GDM1 (cell line): ENCODE data around the gene SLC17A9.
"Not testable (repeated sequence)": the region's sequence is repeated elsewhere in the genome, so short reads cannot be mapped to it uniquely, and the experiment has no call there.

Experiments
- DNase-seq: peaks from one replicate; lab custom pipeline; 2025; lab: John Stamatoyannopoulos, UW

Gene SLC17A9

DNA sequence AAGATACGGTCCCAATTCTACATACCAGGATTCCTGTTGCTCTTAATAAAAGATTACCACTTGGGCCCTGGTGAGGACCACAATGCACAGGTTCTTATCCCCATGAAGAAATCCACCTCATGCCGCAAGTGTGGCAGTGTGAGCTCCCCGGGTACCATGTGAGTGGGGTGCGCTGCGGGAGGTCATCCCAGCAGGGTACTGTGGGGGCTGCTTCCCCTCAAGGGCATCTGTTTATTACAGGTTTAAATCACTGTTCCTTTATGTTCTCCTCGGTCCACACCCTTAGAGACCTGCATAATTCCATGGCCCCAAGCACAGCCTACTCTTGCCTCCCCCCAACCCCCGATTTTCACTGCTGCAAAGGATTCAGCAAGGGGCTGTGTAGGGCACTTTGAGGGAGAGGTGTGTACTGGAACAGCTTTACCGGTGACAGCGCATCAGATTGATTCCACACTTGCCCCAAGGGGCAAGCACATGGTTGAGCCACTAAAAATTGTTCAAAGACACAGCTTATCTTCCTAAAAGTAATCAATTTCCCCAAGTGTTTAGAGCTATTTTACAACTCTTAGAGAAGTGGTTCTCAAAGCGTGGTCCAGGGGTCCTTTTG lies 32.4 kb upstream of the SLC17A9 start:
- DNase-seq = no peak

DNA sequence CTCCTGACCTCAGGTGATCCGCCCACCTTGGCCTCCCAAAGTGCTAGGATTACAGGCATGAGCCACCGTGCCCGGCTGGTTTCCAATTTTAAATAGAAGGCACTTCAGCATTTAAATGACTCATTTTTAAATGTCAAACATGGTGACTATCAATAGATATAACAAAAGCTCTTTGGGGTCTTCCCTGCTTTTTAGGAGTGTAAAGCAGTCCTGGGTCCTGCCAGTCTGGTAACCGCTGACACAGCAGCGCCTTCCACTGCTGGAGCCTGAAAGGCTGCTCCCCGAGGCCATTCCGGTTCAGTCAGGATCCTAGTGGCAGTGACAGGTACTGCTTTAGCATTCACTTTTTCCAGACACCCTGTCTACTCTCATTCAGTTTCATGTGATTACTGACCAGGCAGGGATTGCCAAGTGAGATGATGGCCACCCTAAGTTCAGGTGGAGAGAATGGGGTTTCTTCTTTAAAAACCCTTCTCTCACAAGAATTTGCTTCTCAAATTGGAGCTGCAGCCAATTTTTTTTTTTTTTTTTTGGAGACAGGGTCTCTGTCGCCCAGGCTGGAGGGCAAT lies 31.3 kb upstream of the SLC17A9 start:
- peak; percentile 35 for DNase-seq

DNA sequence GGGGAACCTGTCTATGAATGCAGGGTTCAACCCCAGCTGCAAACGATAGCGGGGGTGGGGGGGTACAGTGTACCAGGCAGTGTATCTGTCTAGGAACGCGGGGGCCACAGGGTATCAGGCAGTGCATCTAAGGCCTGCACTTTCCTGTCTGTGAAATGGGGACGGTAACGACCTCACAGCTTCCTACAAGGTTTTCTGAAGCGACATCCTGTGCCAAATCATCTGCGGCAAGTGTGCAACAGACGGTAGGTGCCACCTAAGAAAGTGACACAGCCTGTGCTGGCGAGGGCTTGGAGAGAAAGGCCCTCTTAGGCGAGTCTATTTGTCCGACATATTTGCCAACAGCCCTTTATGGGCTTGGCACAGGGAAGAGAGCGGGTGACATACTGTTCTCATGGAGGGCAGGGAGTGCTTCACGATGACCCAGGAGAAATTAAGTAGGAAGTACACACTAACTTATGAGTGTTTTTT lies 30.0 kb upstream of the SLC17A9 start:
- DNase-seq = no peak

DNA sequence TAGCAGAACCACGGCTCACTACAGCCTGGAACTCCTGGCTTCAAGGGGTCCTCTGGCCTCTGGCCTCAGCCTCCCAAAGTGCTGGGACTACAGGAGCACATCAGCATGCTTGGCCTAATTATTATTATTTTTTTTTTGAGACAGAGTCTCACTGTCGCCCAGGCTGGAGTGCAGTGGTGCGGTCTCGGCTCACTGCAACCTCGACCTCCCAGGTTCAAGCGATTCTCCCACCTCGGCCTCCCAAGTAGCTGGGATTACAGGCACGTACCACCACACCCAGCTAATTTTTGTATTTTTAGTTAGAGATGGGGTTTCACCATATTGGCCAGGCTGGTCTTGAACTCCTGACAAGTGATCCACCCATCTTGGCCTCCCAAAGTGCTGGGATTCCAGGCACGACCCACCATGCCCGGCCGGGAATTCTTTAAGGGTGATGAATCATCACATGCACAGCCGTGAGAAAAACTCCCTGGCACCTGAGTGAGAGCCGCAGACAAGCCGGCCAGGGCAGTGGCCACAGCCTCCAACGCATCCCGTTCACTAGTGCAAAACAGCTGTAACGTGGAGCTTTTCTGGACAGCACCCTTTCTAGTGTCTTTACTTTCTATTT lies 29.3 kb upstream of the SLC17A9 start:
- DNase-seq = not testable (repeated sequence)

DNA sequence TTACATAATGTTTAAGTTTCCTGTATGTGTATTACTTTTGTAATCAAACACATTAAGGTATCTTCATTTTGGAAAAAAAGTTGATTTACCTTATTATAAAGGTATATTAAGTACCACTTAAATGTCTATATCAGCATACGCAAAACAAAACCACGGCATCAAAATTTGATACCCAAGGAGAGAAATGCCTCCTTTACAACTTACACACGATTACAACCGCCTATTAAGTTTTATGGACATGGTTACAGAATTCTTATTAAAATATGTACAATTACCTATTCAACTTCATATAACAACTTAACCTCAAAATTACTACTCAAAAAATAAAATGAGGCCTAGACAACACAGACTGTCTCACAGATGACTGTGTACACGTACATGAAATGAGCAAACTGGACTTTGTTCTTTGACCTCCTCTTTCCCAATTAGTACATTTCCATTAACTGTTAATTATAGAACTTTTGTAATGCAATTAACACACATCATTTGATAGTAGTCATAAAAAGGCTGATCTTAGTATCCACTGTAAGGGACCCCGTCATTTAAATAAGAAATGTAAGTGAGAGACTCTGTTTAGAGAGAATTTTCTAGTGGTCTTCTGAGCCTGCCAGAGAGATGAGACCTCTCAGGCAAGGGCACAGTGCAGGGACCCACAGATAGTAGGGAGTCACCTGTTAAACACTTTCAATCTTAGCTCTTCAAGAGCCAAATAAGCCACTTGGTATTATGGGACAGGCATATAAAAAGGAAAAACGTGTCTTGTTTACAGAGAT lies 28.7 kb upstream of the SLC17A9 start:
- no peak for DNase-seq

DNA sequence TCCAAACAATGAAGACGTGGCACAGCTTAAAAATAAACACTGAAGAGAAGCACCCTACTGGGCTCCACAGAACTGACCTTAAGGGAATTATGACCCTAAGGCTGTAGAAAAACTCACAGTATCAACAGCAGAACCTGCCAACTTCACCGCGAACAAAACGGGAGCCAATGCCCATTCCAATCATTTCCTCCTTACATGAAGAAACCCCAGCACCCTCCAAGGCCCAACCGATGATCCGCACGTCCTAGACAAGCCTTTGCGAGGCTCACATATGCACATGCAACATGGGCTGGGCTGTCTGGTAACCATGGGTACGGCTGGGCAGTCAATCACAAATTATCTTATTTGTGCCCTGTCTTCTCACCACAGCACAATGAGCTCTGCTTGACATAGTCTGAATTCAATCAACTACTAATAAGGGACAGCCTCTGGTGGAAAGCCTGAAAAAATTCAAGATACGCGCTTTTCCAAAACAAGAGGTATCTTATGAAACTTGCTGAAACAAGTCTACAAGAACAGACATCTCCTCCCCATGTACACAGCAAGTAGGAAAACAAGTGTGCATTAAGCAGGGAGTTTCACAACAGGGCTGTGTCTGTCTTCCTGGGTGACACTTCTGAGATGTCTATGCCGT lies 27.9 kb upstream of the SLC17A9 start:
- no peak for DNase-seq

DNA sequence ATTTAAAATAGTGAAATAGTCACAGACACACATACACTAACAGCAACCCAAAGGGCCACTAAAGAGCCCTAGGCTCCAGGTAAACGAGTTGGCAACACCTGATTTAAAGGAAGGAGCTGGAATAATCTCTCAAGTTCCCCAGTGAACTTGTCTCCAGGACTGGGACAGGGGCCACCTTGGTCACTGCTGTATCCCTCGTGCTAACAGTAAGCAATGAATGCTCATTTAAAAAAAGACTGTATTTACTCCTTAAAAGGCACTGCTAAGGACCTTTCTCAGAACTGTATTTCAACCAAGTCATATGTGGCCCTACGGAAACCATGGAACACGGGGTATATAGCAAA lies 27.5 kb upstream of the SLC17A9 start:
- DNase-seq = no peak

DNA sequence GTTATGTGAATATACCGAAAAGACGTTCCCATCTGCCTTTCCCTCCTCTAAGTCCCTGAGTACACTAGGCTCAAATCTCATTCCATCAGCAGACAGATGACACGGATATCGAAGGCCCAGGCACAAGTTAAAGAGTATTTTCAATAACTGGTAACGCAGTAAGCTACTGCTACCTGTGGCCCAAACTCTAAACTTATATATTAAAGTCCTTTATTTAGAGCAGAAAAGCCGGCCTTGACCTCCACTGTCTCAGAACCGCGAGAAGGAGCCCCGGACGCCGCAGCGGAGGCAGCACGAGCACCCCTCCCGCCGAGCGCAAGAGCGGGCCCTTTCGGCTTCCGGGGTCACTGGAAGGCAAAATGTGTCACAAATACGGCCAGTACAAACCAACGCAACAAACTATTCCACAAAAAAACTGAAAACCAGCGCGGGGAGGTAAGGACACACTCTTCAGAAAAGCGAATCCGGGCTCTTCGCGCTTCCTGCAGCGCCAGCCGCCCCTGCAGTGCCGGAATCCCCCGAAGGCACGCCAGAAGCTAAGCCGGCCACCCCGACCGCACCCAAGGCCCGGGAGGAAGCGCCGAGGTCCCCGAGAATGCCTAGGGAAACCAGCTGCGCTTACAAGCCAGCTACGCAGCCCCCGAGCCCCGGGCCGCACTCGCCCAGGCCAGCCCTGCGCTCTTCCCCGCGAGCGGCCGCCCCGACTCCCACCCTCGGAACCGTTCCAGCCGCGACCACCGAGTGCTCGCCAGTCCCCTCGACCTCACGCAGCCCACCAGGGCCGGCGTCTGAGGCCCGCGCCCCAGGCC lies 26.9 kb upstream of the SLC17A9 start:
- no peak for DNase-seq

DNA sequence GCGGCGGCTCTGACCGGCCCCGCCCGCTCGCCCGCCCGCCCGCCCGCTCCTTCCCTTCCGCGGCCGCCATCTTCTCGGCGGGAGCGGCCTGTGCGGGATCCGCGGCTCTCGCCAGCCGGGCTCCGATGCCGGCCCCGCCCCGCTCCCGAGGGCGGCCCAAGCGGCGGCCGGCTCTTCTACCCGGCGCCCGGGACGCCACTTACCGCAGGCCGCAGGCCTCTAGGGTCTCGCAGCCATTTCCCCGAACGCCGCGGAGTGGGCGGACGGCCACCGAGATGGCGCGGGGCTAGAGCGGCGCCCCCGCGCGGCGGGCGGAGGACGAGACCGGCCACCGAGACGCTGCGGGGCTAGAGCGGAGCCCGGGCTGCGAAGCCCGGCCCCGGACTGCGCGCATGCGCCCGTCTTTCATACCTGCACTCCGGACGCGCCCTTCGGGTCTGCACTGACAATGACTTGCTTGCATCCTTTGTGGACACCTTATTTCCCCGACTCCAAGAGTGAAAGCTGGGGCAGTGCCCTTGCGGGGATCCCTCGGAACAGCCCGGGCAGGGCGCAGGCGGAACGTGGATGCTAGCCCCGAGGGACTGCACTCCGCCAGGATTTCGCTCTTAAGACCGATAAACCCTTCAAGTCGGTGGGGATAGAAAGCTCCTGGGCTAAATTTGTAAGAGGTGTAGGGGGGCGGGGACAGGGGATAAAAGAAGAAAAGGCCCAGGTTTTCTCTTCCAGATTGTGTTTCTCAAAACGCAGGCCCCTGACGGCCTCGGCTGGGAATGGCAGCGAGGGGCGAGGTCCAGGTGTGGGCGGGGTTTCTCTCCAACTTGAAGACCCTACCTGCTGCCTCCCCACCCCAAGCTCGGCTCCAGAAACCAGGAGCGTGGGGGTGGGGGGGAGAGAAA lies 26.0 kb upstream of the SLC17A9 start, which contains the start of gene DIDO1:
DIDO1 (minus strand) TSS at position 277 of the 899 bp plus-strand sequence.
- DNase-seq = peak; percentile 80

DNA sequence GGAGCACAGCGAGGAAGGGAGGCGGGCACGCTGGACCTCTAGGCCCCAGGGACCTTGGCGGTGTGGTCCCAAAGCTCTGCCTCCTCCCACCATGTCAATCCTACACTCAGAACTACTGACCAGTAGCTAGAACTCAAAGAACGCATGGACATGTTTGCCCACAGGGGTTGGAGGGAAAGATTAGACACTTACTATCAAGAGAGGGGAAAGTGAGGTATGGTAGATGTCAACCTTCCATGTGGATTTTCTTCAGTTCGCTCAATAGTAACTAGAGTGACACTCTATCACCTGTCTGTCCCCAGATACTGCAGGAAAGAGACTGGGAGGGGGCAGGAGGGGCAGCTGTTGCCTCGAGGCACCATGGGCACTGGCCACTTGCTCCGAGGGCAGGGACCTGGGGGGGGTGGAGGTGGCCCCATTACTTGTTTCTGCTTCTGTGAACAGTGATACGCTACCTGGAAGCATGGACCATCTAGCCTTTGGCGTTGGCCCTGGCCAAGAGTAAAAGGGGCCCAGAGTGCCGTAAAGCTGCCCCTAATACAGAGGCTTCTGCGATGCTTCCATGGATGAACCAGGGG lies 25.3 kb upstream of the SLC17A9 start:
- no peak for DNase-seq

DNA sequence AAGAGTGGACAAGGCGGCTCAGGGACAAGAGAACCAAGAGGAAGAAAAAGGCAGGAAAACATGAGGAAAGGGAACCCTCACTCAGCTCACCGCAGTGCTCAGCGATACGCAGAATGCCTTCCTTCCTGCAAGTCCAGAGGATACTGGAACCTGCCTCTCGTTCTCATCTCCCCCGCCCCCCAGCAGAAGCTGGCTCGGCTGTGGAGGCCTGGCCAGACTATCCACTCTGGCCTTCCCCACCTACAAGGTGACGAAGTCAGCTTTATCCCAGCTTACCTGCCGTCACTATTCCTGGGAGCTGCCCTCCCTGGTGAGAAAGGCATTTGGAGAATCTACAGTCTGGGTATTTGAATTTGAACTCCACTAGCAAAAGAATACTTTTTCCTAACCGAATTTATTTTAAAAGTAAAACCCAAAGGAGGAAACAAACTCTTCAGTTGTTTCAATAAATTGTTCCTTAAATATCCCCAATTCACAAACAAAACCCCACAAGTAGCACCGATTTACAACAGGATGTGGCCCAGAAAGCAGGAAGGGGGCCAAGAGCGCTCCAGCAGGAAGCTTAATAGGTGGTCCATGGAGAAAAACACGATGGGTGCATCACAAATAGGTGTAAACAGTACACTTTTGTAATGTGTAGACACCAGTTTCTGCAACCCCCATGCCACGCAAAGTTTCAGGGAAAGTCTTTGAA lies 24.1 kb upstream of the SLC17A9 start:
- DNase-seq = peak; percentile 19

DNA sequence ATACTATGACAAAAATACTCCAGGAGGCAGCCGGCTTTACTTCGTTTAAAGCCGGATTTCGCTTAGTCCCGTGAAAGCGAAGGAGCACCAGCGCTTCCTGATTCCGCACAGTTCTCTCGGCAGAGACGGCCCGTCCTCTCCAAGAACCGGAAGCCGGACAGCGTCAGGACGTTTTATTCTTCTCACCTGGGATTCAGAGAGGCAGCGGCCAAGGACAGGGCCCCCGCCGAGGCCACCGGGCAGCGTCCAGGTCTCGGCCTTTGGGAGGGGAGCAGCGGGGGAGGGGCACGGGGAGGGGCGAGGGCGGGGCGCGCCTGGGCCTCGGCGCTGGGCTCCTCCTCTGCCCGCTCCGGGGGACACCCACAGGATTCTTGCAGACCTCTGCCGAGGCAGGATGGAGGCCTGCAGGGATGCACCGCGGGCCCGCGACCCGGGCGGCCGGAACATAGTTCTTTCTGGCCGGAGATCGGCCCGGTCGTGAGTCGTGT lies 23.4 kb upstream of the SLC17A9 start:
- peak; percentile 28 for DNase-seq

DNA sequence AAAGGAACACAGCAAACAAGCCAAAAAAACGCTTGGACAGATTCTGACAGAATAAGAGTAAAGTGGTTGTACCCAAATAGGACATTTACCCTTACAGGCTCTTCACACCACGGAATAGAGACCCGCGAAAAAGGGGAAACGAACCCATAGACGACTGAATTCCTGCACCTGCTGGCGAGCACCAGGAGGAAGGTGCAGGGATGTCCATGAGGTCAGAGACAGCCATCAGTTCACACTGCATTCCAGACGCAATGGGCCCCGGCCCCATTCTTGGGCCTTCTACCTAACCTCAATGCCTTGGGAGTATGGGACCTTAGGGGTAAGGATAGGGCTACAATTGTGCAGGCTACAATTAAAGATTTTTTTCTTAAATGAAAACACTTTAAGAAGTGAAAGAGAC lies 21.0 kb upstream of the SLC17A9 start:
- DNase-seq = no peak

DNA sequence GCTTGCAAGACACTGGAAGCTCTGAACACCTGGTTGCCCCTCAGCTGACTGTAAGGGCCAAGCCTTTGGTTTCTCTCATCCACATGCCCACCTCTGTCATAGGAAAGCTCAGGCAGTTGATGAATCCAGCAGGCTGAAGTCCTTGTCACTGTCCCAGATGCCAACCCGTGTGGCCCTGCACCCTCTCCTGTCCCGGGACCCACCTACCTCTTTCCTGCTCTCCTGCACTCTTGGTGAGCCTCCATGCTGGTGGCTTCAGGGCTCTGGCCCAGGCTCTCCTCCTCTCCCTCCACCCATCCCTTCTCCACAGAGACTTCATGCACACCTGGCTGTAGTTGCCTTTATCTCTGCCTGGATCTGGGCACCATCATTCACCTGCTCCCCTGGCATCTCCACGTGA lies 18.5 kb upstream of the SLC17A9 start:
- no peak for DNase-seq

DNA sequence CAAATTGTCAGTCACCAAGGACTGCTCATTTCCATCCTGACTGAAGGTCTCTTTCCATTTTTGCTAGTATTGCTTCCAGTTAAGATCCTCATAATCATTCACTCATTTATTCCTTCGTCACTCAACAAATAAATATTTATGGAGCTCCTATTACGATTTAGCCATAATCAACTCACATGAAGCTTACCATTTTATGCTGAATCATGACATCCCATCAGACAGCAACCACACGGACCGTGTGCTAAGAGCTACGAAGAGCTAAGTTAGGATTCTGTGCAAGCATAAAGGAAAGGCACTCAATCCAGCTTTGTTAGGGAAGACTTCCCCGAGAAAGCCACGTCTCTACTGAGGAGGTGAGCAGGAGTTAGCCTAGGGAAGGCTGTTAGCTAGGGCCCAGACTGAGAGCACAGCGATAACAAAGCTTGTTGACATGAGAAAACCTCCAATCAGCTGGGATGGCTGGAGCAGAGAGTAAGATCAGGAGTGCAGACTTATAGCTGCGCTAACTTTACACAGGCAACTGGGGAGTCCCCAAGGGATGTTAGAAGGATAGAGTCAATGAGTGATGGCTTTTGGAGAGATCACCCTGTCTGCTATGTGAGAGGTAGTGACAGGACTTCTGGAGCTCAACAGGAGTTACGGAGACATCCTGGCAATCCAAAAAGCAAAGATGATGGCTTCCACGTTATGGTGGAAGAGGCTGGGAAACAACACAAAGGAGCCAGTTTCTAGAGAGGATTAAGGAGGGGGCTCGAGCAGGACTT lies 17.1 kb upstream of the SLC17A9 start:
- DNase-seq = no peak

DNA sequence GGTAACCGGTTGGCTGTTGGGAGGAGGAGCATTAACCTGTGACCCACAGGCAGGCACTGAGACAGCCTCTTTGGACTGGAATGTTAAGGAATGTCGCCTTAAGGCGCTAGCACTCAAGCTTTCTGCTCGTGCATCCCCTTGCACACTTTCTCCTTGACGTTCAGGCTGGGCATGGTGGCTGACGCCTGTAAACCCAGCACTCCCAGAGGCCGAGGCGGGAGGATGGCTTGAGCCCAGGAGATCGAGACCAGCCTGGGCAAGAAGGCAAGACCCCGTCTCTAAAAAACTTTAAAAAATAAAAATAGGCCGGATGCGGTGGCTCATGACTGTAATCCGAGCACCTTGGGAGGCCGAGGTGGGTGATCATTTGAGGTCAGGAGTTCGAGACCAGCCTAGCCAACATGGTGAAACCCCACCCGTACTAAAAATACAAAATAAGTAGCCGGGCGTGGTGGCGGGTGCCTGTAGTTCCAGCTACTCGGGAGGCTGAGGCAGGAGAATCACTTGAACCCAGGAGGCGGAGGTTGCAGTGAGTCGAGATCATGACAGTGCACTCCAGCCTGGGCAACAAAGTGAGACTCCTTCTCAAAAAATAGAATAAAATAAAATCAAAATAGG lies 16.4 kb upstream of the SLC17A9 start:
- DNase-seq = no peak

DNA sequence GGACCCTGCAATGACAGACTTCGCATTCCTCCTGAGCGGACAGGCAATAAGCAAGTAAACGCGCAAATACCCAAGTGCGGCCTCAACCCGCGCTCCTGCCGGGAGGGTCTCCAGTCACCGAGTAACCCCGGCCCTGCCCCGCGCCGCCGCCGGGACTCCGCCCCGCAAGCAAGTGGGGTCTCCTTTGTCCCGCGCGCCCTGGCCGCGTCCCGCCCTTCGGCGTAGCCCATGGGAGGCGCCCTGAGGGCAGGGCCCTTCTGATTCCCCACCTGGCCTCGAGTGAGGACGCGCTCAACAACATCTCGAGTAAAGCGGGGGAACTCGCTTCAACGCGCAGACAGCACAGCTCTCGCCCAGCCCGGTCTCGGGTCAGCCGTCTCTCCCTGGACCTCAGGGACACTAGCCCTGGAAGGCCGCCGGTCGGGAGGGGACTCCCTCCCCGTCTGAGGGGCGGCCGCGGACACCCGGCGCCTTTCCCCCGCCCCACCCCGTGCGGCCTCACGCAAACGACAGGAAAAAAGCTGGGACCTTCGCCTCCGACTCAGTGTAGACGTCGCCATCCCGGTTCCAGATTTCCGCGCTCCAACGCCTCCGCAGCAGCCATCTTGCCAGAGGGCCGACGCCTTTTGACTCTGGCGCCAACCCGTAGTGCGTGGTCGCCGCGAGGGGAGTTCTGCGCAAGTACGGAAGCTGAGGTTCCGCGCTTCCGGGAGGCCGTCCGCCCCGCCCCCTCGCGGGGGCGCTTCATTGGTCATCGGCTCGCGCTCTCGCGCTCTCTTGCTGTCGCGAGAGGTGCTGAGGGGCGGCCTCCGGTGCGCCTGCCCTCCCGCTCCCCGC lies 15.0 kb upstream of the SLC17A9 start:
- peak; percentile 93 for DNase-seq
